Measurements from ENCODE around the gene ORM1. TPM values are rescaled to one million over a fixed set of nuclear protein-coding genes. Genes with fewer than 3 reads are reported as not detected.

ORM1 gene
- total RNA-seq = not detected in 2 replicates

GRCh38 chr9:114322831-114323531 lies at the start of gene ORM1:
ORM1 (plus strand) TSS chr9:114323098; CDS start chr9:114323134, 36 bp downstream.

GRCh38 chr9:114329625-114330022 lies 6.7 kb downstream of the ORM1 start, which contains the start of gene ORM2:
ORM2 (plus strand) TSS chr9:114329869; CDS start chr9:114329905, 36 bp downstream.

Other genes with a start within 250 kb of the ORM1 start
- gene AMBP, start 244.8 kb upstream of the ORM1 start, total RNA-seq = not detected in 2 replicates
- not detected in 2 replicates for gene KIF12, start 223.8 kb upstream of the ORM1 start, total RNA-seq
- gene COL27A1, start 167.6 kb upstream of the ORM1 start, total RNA-seq = 4.0 and 4.5 TPM in 2 replicates
- not detected in 2 replicates for gene ORM2, start 6.8 kb downstream of the ORM1 start, total RNA-seq
- 12.5 and 14.0 TPM in 2 replicates for gene AKNA, start 64.9 kb downstream of the ORM1 start, total RNA-seq
- 0.15 and 0.34 TPM in 2 replicates for gene WHRN, start 182.4 kb downstream of the ORM1 start, total RNA-seq